Measurements from ENCODE around the gene CDK16. TPM values are rescaled to one million over a fixed set of nuclear protein-coding genes. Genes with fewer than 3 reads are reported as not detected.

The CDK16 gene
- total RNA-seq, 1 experiment from 2014 or later: 132 TPM

- DNase-seq (ENCODE audit: low read depth): no peak
Observed at GRCh38 chrX:47208108-47208507, 10.4 kb upstream of the CDK16 start.

DNA sequence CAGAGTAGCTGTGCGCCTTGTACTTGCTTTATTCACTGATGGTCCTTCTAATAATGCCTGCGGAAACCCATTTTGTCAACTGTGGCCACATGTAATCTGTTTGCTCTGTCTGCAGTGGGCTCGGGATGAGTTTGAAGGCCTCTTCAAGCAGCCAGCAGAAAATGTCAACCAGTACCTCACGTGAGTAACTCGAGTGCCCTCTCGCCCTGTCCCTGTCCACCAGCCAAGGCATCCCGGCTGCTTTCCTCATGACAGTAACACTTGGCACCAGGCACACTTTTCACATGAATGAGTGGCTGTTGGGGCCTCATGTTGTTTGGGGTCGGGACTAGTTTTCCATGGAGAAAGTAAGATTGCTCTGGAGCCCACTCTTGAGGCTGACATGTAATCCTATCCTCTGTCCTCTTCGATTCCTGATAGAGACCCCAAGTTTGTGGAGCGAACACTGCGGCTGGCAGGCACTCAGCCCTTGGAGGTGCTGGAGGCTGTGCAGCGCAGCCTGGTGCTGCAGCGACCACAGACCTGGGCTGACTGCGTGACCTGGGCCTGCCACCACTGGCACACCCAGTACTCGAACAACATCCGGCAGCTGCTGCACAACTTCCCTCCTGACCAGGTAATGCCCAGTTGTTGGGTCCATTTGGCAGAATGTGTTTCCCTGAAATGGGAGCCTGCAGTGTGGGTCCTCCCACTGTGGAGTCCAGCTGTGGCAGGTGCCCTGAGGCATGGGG is 8.8 kb upstream of the CDK16 start:
- no peak for DNase-seq (ENCODE audit: low read depth)

DNA sequence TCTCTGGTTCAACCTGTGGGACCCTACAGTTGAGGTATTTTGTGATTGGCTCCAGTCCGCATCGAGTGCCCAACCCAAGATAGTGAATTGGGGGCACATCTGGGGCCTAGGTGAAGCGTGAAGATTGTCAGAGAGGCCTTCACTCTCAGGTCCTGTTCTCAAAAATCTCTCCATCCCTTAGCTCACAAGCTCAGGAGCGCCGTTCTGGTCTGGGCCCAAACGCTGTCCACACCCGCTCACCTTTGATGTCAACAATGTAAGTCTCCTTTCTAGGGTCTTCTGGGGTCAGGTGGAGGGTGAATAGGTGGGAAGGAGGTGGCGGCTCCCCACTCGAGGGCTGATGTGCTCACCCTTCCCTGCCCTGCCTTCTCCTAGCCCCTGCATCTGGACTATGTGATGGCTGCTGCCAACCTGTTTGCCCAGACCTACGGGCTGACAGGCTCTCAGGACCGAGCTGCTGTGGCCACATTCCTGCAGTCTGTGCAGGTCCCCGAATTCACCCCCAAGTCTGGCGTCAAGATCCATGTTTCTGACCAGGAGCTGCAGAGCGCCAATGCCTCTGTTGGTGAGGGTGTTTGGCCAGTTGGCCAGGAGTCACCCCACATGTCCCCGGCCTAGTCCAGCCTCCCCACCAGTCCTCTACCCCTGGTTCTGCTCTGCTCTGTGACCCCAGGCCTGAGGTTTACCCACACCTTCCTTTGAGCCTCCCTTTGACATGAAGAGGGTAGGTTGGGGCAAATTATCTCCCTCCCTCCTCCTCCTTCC is 7.6 kb upstream of the CDK16 start:
- DNase-seq (ENCODE audit: low read depth): no peak

- no peak for DNase-seq (ENCODE audit: low read depth)
Observed at GRCh38 chrX:47212381-47213293, 5.8 kb upstream of the CDK16 start.

GRCh38 chrX:47214435-47215077 is 3.9 kb upstream of the CDK16 start:
- DNase-seq (ENCODE audit: low read depth): no peak

DNA sequence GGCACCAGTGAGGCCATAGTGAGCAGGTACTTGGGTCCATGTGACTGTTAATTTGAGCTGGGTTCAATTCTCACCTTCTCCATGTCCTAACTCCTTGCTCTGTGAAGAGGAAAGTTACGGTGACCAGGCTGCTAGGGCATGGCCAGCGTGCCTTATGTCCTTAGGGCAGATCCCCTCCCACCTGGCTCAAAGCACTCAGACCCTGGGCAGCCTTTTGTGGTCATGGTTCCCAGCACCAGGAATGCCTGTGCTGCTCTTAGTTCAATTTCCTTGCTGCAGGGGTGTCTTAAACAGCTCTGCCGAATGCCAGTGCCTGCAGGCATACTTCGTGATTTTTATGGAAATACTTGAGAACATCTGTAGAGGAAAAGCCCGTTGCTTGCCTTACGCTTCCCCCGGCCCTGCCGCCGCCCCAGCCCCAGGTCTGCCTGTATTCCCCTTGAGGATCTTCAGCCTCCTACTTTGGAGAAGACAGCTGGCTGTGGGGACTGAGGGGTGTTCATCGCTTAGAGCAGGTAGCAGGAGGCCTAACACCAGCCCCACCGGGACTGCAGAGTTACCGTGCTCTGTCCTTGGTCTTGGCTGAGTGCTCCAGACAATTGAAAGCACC is 3.1 kb upstream of the CDK16 start:
- no peak for DNase-seq (ENCODE audit: low read depth)

GRCh38 chrX:47216393-47216925 is 2.0 kb upstream of the CDK16 start:
- no peak for DNase-seq (ENCODE audit: low read depth)

DNA sequence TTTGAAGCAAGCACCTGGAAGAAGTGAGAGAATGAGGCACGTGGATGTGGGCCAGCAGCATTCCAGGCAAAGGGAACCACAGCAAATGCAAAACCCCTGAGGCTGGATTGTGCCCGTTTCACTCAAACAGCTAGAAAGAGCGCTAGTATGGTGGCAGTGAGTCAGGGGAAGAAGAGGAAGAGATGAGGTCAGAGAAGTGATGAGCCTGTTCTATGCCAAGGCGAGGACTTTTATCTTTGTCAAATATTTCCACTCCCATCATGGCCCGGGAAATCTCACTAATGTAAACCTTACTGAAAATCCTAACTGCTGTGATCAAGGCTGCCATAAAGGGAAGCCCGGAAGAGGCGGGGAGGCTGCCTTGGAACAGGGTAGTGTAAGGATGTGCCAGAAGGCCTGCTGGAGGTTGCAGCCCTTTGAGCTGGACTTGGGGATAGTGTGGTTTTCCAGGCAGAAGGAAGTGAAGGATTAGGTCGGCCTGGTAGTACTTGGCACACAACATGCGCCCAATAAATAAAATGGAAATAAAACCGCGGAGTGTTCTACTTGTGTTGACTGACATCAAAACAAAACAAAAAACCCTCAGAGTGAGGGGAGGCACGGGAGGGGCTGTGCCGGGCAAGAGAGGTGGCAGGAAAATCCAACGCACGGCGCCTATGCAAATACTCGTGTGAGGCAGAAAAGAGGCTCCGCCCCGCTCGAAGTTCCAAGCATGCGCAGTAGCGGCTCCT is 1.2 kb upstream of the CDK16 start:
- DNase-seq (ENCODE audit: low read depth): no peak

DNA sequence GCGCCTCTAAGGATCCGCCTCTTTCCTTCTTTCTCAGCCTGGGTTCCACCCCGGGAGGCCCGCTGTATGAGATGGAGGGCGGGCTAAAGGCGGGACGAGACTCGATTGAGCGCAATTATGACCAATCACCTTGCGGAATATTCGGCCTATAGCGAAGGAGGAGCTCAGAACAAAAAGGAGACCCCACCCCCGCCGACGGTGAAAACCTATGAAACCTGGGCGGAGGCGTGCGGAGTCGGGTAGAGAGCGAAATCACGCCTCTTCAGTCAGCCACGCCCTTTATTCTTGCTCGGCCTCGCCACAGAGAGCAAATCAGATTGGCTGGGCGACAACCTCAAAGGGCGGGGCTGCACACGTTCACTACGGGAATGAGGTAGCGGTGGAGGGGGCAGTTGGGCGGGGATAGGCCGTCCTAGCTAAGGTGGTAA is 615 bp upstream of the CDK16 start:
- DNase-seq (ENCODE audit: low read depth): peak; percentile 97

DNA sequence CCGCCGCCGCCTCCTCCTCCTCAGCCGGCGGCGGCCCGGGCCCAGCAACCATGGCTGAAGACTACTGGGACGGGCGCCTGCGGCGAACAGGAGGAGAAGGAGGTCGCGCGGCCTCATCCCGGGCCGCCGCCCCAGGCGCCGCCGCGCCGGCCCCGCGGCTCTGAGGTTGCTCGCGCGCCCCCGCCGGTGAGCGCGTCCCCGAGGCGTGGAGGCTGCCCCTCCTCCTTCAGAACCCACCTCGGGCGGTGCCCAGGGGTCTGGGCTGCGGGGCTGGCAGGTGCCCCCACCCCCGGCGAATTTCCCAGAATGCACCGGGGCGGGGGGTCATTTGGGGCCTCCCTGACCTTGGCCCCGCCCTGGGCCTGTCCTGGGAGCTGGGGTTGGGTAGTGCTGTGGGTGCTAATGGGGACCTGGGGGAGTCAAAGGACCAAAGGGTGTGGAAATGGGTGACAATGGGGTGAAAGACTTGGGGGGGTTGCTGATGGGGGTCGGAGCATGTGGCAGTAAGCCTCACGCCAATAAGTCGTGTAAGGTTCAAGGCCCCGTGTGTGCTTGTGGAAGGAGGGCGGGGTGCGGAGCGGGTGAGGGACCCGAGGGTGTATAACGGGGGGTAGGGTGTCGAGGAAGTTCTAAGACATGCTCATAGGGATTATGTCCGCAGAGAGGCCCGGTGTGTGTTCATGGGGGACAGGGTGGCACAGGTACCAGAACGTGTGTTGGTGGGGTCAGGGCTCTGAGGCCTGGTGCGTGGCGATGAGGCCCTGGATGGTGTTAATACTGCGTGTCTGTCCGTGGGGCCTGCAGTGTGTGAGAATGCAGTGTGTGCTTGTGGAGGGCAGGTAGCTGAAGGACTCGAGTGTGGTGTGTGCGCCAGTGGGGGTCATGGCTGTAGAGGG is 687 bp downstream of the CDK16 start:
- no peak for DNase-seq (ENCODE audit: low read depth)

GRCh38 chrX:47221756-47222155 is 3.3 kb downstream of the CDK16 start:
- no peak for DNase-seq (ENCODE audit: low read depth)

- DNase-seq (ENCODE audit: low read depth): no peak
Observed at GRCh38 chrX:47222751-47223350, 4.4 kb downstream of the CDK16 start.

DNA sequence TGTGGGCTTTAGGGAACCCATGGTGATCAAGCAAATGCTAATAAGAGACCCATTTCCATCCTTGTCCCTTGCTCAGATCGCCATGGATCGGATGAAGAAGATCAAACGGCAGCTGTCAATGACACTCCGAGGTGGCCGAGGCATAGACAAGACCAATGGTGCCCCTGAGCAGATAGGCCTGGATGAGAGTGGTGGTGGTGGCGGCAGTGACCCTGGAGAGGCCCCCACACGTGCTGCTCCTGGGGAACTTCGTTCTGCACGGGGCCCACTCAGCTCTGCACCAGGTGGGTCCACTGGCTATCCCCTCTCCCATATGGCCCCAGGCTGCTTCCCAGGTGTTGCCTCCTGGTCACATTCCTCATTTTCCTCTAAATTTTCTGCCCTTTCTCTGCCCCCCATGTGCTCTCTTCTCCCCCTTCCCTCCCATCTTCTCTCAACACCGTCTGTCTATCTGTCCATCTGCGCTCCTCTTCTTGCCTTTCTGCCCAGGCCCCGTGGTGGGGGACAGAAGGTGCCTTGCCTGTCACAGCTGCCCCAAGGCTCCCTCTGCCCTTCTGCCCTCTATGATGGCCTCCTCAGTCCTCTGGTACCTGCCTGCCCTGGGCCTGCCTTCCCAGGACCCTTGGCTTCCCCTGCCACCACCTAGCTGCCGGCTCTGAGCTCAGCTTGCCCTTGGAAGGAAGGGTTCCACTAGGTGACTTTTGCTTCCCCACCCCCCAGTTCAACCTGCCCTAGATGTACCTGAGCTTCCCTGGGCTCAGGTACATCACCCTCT is 5.2 kb downstream of the CDK16 start:
- DNase-seq (ENCODE audit: low read depth): no peak

DNA sequence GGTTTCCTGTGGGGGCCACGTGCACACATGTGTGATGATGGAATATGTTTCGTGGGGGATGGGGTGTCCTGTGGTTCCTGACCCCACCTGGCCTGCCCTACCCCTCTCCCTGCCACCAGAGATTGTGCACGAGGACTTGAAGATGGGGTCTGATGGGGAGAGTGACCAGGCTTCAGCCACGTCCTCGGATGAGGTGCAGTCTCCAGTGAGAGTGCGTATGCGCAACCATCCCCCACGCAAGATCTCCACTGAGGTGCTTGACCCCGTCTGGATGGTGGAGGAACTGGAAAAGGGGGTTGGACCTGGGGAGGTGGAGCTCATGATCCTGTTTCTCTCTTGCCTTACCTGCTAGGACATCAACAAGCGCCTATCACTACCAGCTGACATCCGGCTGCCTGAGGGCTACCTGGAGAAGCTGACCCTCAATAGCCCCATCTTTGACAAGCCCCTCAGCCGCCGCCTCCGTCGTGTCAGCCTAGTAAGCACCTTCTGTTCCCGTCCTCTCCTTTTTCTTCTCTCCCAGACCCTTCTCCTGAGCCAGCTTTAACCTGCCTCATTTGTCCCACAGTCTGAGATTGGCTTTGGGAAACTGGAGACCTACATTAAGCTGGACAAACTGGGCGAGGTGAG is 5.9 kb downstream of the CDK16 start:
- DNase-seq (ENCODE audit: low read depth): no peak

DNA sequence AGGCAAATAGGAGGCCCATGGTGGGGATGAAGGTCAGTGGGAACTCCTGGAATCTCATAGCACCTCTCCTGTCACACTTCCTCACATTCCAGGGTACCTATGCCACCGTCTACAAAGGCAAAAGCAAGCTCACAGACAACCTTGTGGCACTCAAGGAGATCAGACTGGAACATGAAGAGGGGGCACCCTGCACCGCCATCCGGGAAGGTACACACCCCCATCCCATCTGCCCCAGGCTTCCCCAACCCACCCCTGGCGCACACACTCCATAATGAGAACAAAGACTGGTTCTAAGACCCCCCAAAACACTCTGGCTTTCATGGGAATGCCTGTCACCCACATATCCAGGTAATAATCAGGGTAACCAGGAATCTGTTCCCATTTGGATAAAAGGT is 6.4 kb downstream of the CDK16 start:
- DNase-seq (ENCODE audit: low read depth): no peak

DNA sequence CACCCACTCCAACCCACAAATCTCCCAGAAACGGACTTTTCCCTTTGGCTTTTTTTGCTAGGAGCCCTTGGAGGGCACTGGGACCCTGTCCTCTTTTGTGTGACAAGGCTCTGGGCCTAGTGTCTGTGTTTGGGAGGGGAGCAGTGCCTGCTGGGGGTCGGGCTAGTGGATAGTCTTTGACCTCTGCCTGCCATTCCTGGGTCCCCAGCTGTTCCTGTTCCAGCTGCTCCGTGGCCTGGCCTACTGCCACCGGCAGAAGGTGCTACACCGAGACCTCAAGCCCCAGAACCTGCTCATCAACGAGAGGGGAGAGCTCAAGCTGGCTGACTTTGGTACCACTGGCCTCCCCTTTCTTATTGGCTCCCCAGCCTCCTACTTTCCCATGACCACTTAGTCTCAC is 7.6 kb downstream of the CDK16 start:
- no peak for DNase-seq (ENCODE audit: low read depth)

- DNase-seq (ENCODE audit: low read depth): no peak
Observed at GRCh38 chrX:47226531-47227333, 8.3 kb downstream of the CDK16 start.
